GM18519 (cell line): ENCODE data around the gene DUSP14.

Experiments used
- ATAC-seq: cut with Tn5 transposase; IDR thresholded peaks from one replicate; pipeline ENCODE4 v1.9.1; 2021; ENCODE audit warnings: mild to moderate bottlenecking, moderate library complexity; ENCODE audit not compliant: unreplicated experiment, low FRiP score

DUSP14 gene

DNA sequence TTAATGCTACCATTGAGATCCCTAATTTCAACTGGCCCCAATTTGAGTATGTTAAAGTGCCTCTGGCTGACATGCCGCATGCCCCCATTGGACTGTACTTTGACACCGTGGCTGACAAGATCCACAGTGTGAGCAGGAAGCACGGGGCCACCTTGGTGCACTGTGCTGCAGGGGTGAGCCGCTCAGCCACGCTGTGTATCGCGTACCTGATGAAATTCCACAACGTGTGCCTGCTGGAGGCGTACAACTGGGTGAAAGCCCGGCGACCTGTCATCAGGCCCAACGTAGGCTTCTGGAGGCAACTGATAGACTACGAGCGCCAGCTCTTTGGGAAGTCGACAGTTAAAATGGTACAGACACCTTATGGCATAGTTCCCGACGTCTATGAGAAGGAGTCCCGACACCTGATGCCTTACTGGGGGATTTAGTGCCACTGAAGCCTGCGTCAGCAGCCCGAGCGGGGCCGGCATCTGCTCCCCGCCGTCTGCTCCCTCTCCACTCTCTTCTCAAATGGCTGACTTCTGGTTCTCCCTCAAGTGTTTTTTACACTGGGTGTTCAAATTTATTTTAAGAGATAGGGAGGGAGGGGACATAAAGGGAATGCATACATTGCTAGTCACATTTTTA lies 22.9 kb downstream of the DUSP14 start:
- no peak for ATAC-seq

DNA sequence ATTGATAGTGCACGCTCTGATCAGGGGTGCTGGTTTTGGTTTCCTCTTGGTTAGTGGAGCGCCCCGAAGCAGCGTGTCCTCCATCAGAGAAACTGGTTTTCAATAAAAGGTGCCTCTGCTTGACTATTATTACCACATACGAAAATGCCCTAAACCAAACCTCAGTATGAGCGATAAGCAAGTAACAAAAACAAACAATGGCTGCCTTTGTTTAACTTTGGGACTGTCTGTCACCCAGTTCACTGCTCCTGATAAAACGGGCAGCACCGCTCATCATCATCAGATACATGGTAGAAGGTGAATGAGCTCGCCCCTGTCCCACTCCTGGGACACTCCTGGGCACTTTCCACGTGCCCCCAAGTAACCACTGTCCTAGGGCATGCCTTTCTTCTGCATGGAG lies 24.0 kb downstream of the DUSP14 start:
- no peak for ATAC-seq

DNA sequence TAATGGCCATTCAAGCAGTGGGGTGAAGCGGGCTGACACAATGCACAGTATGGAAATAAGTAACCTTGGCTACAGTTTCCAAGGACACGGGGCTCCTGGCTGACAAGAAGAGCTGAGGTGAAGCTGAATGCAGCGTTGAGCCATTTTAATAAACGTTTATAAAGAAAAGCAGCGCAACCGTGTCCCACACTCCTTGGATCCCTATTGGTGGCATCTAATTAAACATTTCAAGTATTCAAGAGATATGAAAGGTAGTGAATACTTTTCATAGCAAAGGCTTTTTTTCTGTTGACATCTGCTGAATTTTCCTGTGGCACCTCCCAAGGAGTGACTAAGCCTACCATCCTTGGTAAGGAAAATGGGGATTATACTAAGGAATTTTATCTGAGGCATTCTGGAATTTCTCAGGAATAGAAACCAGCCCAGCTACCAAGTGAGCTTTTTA lies 26.5 kb downstream of the DUSP14 start:
- no peak for ATAC-seq

DNA sequence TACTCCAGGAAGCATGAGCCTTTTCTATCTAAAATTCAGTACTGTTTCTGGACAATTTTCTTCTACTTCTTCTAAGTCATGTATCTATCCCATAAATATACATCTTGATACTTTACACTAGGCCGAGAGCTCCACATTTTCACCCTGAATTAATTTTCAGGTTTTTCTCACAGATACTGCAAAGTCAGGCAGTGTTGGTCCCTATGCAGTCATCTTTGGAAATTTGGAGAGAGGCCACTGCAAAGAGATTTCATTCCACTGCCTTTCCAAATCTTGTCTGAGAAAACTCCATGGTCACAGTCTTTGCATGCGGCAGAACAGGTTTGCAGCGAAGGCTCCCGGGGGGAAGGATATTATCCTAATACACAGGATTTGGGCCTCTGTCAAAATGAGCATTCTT lies 28.2 kb downstream of the DUSP14 start:
- ATAC-seq: no peak

DNA sequence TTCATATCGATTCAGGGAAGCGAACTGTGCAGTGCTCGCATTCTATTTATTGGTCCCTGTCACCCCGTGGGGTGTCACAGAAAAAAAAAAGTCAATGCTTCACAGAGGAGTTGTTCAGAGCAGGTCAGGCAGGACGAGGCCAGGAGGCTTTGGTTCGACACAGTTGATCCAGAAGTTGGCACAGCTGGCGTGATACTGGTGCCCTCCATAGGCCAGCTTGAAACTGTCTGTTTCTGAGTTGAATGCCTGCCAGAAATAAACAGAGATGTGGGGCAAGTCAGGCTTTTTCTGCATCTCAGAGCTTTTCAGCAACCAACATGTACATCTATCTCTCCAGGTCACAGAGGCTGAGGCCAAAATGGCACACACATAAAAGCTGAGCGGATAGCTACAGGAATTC lies 29.1 kb downstream of the DUSP14 start:
- no peak for ATAC-seq

DNA sequence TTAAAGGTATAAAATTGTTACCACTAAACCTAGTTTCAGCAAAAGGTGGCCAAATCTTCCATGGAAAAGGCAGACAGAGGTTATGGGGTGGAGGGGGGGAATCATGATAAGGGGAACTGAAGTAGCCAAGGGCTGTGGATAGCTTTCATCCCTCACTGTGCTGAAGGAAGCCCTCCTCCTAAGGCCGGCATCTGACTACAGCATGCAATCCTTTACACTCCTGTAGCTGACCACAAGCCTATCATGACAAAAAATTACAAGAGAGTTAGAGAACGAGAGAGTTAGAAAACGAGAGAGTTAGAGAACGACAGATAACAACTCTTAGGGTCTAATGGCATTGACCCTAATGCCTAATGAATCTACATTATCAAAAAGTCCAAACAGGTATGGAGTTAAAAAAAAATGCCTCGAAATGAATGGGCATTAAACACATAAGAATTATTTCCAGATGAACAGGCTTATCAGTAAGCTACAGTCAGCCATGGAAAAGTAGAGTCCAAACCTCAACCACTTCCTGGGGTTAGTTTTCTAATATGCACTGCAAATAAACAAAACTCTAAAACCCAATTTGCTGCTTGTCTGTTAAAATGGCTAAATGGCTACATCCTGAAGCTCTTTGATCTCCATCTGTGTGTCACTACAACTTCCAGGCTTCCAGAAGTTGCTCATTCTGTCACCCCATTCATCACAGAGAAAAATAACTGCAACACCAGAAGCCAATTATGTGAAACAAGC lies 29.7 kb downstream of the DUSP14 start:
- ATAC-seq: no peak

DNA sequence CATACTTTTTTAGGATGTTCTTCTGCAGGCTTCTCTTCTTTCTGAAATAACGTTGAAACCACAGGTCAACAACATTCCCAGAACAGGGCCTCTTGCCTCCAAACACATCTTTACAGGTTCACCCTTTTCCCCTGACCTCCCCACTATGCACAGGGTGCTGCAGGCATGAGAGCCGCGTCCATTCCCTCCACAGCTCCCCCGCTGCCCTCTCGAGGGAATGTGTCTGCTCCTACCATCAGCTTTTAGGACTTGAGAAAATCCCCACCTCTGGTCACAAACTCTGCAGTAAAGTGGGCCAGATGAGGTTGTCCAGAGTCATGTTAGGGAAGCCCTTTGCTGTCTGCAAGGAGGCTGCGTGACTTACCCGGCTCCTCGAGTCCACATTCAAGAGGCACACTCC lies 30.5 kb downstream of the DUSP14 start:
- ATAC-seq: no peak

DNA sequence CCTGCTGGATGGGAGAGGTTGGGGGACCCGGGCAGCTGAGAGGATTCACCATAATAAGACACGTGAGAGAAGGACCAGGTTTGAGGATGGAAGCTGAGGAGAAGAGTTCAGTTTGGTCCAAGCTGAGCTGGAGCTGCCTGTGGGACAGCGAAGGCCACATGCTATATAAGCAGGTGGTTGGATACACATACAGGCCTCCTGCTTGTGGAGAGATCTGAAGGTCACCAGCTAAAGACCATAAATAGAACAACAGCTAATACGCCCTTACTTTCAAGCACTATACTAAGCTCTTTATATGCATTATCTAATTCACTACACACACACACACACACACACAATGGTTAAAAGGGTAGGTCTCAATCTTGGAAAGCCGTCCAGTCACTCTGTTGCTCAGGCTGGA lies 32.1 kb downstream of the DUSP14 start:
- ATAC-seq: no peak

DNA sequence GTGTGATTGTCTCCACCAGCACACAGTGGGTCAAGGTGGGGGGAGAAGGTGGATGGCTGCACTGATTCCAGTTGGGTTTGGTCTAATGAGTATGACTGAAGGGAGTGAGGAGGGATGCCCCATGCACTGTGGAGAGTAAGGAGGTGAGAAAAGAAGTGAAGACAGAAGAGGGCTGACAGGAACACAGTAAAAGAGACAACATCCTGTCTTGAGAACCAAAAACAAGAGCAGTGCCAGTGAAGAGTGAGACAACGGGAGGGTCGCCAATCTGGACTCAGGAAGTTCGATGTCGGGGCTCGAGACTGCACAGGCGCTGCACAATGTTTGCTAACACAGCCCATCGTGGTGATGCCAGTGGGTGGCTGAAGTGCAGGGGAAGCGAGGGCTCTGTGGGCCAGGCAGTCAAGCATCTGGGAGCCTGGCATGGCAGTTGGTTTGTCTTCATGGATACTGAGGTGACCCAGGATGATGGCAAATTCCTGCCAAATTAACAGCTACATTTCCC lies 34.1 kb downstream of the DUSP14 start:
- ATAC-seq: no peak

DNA sequence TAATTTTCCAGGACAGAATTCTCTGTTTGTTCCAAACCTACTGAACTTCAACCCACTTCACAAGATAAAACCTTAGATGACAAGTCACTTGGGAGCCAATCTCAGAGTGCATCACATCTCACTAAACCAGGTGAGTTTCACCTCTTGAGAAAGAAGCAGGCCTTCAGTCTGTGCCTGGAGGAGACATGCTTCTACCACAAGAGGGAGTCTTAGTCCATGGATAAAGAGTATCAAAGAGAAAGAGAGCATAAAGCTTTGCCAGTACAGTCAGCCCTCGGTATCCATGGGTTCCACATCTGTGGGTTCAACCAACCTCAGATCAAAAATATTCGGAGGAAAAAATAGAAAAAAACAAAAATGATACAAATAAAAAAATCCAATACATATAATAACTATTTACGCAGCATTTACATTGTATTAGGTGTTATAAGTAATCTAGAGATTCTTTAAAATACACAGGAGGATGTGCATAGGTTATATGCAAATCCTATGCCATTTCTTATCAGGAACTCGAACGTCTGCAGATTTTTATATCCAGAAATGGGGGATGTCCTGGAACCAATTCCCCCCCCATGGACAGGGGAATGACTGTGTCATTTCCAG lies 37.7 kb downstream of the DUSP14 start:
- no peak for ATAC-seq

DNA sequence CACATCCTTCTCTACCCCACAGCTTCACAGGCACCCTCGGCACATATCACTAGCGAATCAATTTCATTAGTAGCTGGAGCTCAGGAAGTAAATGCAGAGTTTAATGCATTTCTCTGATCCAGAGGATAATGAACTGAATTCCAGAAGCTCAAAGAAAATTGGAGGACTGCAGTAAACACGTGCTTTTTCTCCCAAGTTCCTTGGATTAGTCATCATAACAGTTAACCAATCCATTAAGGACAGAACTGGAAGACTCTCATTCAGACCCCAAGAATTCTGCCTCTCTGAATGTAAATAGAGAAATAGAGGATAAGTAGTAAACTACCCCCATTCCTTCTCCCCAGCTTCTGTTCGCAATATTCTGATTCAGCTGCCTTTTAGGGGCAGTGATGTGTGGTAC lies 40.7 kb downstream of the DUSP14 start:
- ATAC-seq: no peak

DNA sequence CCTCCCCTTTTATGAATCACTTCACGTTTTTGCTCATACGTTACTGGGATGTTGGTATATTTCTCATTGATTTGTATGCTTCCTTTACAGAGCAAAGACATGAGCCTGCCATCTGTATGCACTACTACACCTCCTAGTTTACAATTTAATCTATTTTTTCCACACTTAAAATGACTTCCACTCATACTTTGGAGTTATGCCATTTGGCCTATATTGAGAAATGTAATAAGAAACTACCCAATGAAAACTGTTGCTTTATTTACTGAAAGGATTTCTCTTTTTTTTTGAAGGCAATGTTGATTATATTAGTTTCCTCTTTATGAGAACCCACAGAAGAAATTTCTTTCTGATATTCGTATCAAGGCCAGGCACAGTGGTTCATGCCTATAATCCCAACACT lies 43.1 kb downstream of the DUSP14 start:
- ATAC-seq: no peak

DNA sequence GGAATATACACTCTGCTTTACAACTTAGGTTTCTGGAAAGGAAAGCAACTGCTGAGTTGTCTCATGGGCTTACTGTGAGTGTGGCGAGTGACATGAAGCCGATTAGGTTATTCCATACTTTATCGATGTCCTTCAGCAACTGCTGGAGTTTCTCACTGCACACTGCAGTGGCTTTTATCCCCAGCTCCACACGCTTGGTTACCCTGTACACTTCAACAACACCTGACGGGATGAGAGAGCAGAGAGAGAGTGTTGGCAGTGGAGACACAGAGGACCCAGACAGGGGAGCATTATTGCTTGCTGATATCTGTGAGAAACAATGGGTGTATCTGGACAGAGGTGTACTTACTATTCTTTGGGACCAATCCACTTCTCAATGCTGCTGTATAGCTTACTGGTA lies 46.2 kb downstream of the DUSP14 start:
- no peak for ATAC-seq

DNA sequence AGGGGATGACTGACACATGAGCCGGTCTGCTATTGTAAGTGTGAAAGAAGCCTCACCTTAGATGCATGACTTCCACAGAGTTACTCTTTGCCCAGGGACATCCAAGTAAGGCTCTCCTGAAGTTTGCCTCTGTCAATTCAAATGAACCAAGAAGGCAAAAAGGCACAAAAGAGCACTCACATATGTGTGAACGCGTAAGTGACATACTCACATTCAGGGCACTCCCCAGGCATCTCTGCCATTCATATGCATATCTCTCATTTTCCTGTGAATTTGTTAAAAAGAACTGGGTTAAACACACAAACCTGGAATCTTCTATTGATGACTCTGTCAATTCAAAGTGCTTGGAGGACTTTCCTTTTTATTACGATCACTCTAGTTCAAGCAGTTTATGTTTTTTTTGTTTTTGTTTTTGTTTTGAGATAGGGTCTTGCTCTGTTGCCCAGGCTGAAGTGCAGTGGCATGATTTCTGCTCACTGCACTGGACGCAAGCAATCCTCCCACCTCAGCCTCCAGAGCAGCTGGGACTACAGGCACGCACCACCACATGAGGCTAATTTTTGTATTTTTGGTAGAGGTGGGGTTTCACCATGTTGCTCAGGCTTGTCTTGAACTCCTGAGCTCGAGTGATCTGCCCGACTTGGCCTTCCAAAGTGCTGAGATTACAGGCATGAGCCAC lies 49.4 kb downstream of the DUSP14 start:
- ATAC-seq: no peak

DNA sequence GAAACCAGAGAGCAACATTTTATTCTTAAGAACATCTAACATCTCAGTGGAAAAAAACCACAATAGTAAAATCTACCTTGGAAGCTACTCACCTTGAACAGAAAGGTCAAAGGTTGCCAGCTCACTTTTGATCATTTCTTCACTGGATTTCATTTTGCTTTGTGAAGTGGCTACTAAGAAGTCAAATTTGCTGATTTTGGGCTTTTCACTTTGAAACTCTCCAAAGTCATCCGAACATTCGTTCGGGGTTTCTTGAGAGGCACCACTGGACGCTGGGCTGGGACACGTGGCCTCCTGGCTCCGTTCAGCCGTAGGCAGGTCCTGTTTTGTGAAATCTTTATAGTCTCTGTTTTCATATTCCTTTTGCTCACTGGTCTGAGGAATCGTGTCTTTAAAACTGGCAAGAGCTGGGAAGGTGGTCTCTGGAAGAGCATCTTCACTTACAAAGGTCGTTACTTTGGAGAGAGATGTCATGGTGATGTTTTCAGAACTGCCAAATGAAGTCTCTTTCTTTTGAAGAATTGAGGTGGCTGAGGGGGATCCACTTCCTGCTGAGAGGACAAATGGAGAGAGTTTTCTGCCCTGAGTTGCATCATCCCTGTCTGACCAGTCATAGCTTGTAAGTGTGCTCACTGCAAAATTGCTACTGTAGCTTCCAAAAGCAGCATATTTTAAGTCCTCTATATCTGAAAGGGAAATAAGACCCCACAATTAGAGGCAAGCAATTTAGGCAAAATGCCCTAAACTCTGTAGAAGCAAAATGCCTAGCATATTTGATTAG lies 52.4 kb downstream of the DUSP14 start:
- ATAC-seq: no peak

DNA sequence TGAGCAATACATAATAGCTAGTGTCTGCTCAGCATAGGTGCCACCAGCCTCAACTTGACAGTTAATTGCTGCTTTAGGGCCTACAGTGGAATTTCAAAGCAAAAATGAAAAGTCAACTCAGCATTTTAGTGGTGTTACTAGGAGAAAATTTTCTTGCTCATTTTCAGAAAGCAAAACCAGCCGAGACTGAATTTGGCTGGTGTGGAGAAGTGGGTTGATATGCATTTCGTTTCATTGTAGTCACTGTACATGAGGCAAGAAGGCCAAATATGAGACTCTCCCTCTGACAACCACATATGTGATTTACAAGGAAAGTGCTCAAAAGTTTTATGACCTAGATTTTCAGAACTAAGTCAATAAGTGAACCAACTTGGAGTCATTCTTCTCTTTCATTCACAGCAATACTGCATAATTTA lies 54.0 kb downstream of the DUSP14 start:
- no peak for ATAC-seq

DNA sequence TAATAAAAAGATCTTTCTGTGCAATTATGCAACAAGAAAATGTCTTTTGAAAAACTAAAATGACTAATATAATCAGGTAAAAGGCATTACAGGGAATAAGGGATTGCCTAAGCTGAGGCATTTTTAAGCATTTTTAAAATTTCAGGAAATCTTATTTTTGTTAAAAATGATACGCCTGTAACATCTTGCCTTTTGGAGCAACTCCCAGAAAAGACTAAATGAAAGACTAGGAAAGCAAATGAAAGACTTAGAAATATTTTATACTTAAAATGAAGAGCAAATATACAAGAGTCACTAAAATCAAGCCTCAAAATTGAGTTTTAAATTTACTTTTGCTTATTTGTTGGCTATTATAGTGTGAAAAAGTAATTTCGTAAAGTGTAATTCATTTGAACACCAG lies 55.8 kb downstream of the DUSP14 start:
- ATAC-seq: no peak

DNA sequence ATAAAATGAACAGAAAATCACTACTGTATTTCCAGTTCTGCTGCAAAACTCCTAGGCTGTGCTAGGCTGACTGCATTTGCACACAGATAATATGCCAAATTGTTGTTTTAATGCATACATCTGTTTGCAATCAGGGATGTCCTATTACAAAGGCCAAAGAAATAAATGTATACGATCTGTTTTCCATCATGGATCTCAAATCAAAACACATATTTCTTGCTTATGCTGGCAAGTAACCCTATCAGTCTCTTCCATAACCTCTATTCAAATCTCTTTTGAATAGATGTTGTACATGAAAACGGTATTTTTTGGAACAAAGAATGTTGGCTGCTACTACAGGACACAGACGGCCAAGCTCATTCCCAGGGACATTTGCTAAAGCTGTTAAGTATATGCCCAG lies 56.6 kb downstream of the DUSP14 start:
- ATAC-seq: no peak

DNA sequence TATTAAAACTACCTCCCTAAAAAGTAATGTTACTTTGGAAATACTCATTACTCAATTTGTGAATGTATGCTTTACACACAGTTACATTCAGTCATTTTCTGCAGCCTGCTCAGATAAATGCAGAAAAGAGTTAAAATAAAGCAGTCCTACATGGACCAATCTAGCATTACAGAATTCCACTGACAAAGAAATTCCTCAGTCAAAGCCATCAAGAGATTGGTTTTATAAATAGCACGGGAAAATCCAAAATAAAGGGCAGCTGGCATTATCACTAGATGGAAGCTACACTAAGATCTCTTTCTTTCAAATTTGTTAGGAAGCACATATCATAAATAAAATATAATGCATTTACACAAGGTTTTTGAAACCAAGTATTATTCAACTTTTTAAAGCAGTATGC lies 58.3 kb downstream of the DUSP14 start:
- no peak for ATAC-seq

DNA sequence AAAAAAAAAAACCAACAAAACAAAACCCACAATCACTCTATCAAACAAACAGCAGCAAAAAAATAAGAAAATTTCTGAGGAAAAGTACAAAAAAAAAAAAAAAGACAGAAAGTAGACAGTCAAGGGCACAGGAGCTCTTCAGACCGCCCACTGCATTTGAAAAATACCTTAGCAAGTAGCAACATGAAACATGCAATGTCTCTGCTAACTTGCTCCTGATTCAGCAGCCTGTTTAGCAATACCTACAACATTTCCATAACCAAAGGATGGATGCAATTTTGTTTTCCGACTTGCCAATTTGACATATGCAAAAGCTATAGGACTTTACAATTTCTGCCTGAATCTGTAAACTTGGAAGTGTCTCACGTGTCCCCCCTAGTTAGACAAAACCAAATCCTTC lies 62.1 kb downstream of the DUSP14 start:
- no peak for ATAC-seq
